GM12875 (cell line): ENCODE results near the gene RAB3C.

Source experiments
- H3K4me3 ChIP-seq: one replicate; pipeline ENCODE4 v1.5.1; 2011; ENCODE audit warnings: low read depth, low read length, control low read depth
- CTCF ChIP-seq: IDR thresholded peaks from 2 replicates; pipeline ENCODE4 v1.5.1; 2011; ENCODE audit warnings: low read depth, mild to moderate bottlenecking, control low read depth, inconsistent platforms, low read length, moderate library complexity, borderline replicate concordance; ENCODE audit not compliant: insufficient read depth

RAB3C gene

GRCh38 chr5:58746321-58746720 lies 163.4 kb downstream of the RAB3C start:
- no peak overlapping the region for H3K4me3 ChIP-seq
- TF ChIP-seq CTCF = no peak

- no peak overlapping the region for H3K4me3 ChIP-seq
- TF ChIP-seq CTCF = no peak
These were observed 167.2 kb downstream of the RAB3C start for GRCh38 chr5:58750036-58750435.

- H3K4me3 ChIP-seq = no peak overlapping the region
- TF ChIP-seq CTCF = no peak
These were observed 168.5 kb downstream of the RAB3C start for GRCh38 chr5:58751222-58751837.

- TF ChIP-seq CTCF = no peak
- H3K4me3 ChIP-seq = no peak overlapping the region
These were observed 169.2 kb downstream of the RAB3C start for GRCh38 chr5:58752104-58752503.

- no peak for TF ChIP-seq CTCF
- no peak overlapping the region for H3K4me3 ChIP-seq
These were observed 170.6 kb downstream of the RAB3C start for GRCh38 chr5:58753446-58753845.

GRCh38 chr5:58754250-58754649 lies 171.4 kb downstream of the RAB3C start:
- no peak for TF ChIP-seq CTCF
- H3K4me3 ChIP-seq = no peak overlapping the region

GRCh38 chr5:58755397-58755796 lies 172.5 kb downstream of the RAB3C start:
- H3K4me3 ChIP-seq = no peak overlapping the region
- no peak for TF ChIP-seq CTCF
